Measurements from ENCODE around the gene HOXD4. TPM values are rescaled to one million over a fixed set of nuclear protein-coding genes. Genes with fewer than 3 reads are reported as not detected.

Gene HOXD4
- total RNA-seq, 1 experiment from 2014 or later = not detected

GRCh38 chr2:176174824-176175708, 23.7 kb downstream of the HOXD4 start:
- intact Hi-C loops (cut with micrococcal nuclease) = no loop called here
- CTCF ChIA-PET = interaction anchor here (0.6 to 1.1 kb wide), 5 partner anchors 35 to 974 kb away, joined by 3 to 7 read pairs (median 3); no protein-coding TSS in a partner anchor
- Mint-ChIP-seq H3K36me3 (ENCODE audit: insufficient read depth, unreplicated experiment) (no peaks in the 10 kb centered on the region), H3K4me1 (ENCODE audit: insufficient read depth, unreplicated experiment) (no peaks in the 10 kb centered on the region), H3K27ac (ENCODE audit: low read depth, unreplicated experiment) (no peak overlapping the region), H3K4me3 (ENCODE audit: unreplicated experiment) (no peak overlapping the region), H3K9me3 (ENCODE audit: unreplicated experiment) (no peaks in the 10 kb centered on the region), H3K27me3 (ENCODE audit: insufficient read depth, unreplicated experiment) (peaks cover 10% of the 10 kb centered on the region)
- no peak for DNase-seq (ENCODE audit: unreplicated experiment)
- POLR2A ChIA-PET = interaction anchor here (1.3 kb wide), 1 partner anchor 10 kb away, joined by 5 read pairs; no protein-coding TSS in a partner anchor
- no peak for TF ChIP-seq CTCF (IDR thresholded peaks at IDR 0.05; ENCODE audit: unreplicated experiment)
- BruUV-seq (replicated peaks) = no TSS peak

- CTCF ChIA-PET = interaction anchor here (0.6 to 1.1 kb wide), 4 partner anchors 36 to 279 kb away, joined by 3 to 6 read pairs (median 3); no protein-coding TSS in a partner anchor
- no peak for TF ChIP-seq CTCF (IDR thresholded peaks at IDR 0.05; ENCODE audit: unreplicated experiment)
- no peak for DNase-seq (ENCODE audit: unreplicated experiment)
- H3K4me3 Mint-ChIP-seq (ENCODE audit: unreplicated experiment) = no peak overlapping the region
- POLR2A ChIA-PET = interaction anchor here (0.8 to 1.3 kb wide), 2 partner anchors 9 to 19 kb away, joined by 3 to 5 read pairs; no protein-coding TSS in a partner anchor
- no peaks in the 10 kb centered on the region for H3K4me1 Mint-ChIP-seq (ENCODE audit: insufficient read depth, unreplicated experiment)
- no peak overlapping the region for H3K27ac Mint-ChIP-seq (ENCODE audit: low read depth, unreplicated experiment)
- H3K36me3 Mint-ChIP-seq (ENCODE audit: insufficient read depth, unreplicated experiment) = no peaks in the 10 kb centered on the region
- intact Hi-C loops (cut with micrococcal nuclease) = no loop called here
- no TSS peak for BruUV-seq (replicated peaks)
- no peaks in the 10 kb centered on the region for H3K9me3 Mint-ChIP-seq (ENCODE audit: unreplicated experiment)
- peaks cover 14% of the 10 kb centered on the region for H3K27me3 Mint-ChIP-seq (ENCODE audit: insufficient read depth, unreplicated experiment)
These were observed 24.6 kb downstream of the HOXD4 start for GRCh38 chr2:176175709-176176607.

GRCh38 chr2:176177580-176178037, 26.3 kb downstream of the HOXD4 start:
- no peak overlapping the region for H3K27ac Mint-ChIP-seq (ENCODE audit: low read depth, unreplicated experiment)
- intact Hi-C loops (cut with micrococcal nuclease) = no loop called here
- peaks cover 14% of the 10 kb centered on the region for H3K27me3 Mint-ChIP-seq (ENCODE audit: insufficient read depth, unreplicated experiment)
- BruUV-seq (replicated peaks) = no TSS peak
- H3K36me3 Mint-ChIP-seq (ENCODE audit: insufficient read depth, unreplicated experiment) = no peaks in the 10 kb centered on the region
- no peak for DNase-seq (ENCODE audit: unreplicated experiment)
- no peak overlapping the region for H3K4me3 Mint-ChIP-seq (ENCODE audit: unreplicated experiment)
- POLR2A ChIA-PET = no interaction called here
- H3K4me1 Mint-ChIP-seq (ENCODE audit: insufficient read depth, unreplicated experiment) = no peaks in the 10 kb centered on the region
- CTCF ChIA-PET = no interaction called here
- TF ChIP-seq CTCF (IDR thresholded peaks at IDR 0.05; ENCODE audit: unreplicated experiment) = no peak
- no peaks in the 10 kb centered on the region for H3K9me3 Mint-ChIP-seq (ENCODE audit: unreplicated experiment)
